ENCODE data around the gene PRICKLE4.

The PRICKLE4 gene, protein sequence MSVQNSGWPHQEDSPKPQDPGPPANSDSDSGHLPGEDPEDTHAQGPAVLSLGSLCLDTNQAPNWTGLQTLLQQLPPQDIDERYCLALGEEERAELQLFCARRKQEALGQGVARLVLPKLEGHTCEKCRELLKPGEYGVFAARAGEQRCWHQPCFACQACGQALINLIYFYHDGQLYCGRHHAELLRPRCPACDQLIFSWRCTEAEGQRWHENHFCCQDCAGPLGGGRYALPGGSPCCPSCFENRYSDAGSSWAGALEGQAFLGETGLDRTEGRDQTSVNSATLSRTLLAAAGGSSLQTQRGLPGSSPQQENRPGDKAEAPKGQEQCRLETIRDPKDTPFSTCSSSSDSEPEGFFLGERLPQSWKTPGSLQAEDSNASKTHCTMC

DNA sequence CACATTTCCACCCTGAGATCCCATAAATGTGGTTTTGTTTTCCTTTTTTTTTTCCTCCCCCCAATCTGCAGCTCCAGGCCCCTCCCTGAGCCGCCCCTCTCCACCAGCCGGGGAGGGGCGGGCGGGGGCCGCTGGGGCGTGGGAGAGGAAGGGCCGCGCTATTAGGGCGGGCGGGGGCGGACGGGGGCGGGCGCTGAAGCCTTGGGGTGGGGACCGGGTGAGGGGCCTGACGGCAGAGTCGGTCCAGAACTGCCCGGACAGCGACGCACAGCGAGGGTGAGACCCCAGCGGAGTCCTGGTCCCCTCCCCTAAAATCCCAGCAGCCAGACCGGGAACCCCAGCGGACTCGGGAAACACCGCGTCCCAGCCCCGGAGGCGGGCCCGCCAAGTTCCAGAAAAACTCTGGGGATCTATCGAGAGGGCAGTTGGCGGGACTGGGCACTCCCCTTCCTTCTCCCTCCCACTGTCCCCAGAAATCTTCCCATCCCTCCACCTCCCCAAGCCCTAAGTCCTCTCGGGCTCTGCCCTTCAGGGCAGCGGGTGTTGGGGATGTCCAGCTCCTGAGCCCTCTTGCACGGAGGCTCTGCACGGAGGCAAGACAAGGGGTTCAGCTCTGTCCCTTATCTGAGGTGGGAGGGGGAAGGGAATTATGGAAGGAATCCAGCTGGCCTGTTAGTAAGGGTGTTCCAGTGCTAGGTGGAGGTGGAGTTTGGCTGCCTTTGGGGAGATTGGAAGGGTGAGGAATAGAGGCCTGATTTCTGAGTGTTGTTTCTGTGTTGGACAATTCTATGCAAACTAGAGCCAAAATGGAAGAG, at the start of gene PRICKLE4:
PRICKLE4 (plus strand) TSS at position 232 of the 815 bp plus-strand sequence. CDS start 2,692 bp downstream, outside the sequence.
- DNase-seq (ENCODE audit: low read depth), result no peak

DNA sequence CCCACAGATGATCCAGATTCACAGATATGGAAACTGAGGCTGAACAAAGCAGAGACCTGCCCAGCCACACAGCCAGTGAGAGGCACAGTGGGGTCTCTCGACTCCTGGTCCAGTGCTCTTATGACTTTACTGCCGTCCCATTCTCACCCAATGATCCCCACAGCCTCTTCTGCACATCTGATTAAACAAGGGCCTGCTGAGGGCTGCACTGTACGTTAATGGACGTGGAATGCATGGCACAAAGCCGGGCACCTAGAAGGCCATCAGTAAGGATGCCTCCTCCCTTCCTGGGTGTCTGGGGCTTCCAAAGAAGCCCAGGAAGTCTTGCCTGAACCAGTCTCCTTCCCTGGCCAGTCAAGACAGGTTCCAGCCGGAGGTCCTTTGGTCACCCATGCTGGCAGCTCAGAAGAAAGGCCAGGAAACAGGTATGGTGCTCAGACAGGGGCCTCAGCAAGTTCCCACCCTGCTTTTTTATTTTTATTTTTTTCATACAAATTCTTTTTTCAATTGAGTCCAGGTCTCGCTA, 49.0 kb upstream of the PRICKLE4 start:
- DNase-seq (ENCODE audit: low read depth), result no peak

DNA sequence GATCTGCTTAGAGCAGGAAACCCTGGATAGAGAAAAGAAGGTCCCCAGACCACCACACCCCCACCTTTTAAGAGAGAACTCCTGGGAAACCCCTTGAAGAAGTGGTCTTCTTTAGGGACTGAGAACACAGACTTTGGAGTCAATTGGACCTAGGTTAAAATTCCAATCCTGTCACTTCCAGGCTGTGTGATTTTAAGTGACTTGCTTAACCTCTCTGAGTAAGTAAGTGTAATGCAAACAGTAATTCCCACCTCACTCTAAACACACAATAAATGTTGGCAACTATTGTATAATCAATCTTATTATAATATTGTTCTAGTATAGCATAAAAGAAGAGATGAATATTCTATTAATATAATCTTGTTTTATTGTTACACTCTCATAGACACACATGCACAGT, 48.4 kb upstream of the PRICKLE4 start:
- DNase-seq (ENCODE audit: low read depth), result no peak

DNA sequence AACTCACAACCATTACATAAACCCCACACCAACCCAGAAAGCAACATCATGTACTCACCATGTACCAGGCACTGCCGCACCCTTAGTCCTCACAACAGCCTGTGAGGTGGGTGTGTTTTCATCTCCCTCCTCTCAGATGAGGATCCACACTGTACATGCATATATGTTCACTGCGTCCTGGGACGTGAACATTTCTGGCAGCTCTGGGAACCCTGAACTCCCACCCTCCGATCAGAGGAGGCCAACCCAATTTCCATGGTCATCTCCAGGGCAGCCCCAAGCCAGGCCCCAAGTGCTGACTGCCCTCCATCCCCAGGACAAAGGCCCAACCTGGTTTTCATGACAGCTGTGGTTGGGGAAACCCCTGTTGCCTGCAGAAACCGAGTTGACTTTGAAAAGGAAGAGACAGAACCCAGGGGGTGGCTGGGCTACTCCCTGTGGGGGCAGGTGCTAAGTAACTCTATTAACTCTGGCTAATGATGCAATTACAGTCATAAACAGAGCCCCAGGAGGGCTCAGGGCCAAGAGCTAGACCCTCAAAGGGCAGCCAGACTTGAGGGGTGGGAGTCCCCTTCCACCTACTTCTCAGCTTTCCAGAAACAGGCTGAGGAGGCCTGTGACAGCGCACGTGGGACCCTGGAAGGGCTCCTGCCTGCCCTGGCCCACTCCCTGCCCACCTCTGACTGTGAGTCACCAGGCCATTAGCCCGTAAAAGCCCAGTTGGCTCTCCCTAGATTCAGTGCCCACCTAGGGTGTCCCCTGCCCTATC, 47.8 kb upstream of the PRICKLE4 start:
- no peak for DNase-seq (ENCODE audit: low read depth)

DNA sequence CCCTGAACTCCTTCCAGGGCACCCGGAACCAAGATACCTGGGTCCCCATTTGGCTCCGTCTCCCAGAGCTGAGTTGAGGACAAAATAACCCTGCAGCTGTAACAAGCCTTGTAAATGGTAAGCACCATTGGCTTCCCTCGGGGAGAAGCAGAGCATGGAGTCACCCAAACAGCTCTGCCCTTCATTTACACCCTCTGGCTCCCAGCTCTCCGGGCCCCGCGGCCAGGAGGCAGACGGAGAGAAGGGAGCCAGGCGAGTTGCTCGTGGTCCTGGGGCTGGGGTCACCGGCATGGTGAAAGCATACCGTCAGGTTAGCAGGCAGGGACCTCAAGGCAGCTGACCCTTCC, 47.2 kb upstream of the PRICKLE4 start:
- no peak for DNase-seq (ENCODE audit: low read depth)

DNA sequence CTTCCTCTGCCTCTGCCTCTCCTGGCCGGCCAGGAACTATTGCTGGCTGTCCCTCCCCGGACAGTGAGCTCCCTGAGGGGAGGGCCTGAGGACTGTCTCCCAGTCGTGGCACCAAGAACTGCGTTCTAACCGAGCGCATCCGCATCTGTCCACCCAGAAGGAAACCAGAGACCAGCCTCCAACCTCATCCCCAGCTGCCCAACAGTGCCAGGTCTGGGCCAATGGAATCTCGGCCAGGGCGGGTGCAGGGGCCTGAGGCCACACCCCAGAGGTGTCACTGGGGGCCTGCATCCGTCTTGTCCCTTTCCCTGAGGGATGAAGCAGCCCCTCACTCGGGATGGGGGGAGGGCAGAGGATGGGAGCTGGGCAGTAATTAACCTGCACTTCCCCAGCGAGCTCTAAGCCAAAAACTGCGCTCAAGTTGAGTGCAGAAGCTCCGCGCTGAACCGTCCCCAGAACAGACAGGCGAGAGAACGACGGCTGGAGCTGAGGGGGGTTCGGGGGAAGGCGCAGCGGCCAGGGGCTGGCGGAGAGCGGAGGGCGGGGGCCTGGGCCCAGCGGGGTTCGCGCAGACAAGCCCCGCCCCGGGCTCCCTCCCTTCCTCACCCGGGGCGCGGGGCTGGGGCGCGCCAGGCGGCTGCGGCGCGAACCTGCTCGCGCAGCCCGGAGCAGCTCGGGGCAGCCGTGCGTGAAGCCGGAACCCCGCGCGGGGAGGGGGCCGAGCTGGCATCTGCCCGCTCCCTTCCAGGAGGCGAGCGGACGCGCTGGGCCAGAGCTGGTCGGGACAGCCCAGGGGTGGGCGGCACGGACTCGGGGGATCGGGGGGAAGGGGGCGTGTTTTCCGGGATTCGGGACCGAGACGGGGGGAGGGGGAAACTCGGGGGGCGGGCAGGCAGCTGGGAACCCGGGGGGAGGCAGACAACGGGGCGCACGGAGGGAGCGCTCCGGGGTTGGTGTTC, 46.6 kb upstream of the PRICKLE4 start:
- peak; percentile 84 for DNase-seq (ENCODE audit: low read depth)

DNA sequence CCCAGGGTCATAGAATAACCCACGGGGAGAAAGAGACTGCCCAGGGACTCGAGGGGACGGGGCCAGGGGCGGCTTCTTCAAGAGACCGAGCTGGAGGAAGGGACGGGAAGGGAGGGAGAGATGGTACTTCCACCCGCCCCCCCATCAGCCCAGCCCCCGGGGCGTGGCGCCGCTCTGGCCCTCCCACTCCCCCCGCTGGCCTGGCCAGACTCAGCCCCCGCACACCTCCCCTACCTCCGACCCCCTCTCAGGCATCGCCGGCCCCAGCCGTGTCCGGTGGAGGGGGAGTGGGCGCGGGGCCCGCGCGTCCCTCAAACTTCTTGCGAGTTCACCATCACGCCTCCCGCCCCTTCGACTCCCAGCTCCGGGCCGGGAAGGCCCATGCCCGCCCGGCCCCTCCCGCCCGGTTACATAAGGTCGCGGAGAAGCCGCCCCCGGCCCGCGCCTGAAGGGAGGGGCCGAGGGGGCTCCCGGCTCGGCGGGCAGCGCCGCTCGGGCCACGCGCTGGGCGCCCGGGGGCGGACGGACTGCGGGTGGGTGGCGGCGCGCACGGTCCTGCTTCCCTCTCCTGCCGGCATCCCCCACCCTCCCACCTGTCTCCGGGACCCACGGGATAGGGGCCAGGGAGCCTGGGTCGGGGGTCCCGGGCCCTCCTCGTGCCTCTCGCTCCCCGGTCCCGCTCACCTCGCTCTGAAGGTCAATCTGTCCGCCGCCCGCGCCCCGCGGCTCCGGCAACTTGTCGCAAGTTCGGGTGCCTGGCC, 45.7 kb upstream of the PRICKLE4 start:
- DNase-seq (ENCODE audit: low read depth), result peak; percentile 85

DNA sequence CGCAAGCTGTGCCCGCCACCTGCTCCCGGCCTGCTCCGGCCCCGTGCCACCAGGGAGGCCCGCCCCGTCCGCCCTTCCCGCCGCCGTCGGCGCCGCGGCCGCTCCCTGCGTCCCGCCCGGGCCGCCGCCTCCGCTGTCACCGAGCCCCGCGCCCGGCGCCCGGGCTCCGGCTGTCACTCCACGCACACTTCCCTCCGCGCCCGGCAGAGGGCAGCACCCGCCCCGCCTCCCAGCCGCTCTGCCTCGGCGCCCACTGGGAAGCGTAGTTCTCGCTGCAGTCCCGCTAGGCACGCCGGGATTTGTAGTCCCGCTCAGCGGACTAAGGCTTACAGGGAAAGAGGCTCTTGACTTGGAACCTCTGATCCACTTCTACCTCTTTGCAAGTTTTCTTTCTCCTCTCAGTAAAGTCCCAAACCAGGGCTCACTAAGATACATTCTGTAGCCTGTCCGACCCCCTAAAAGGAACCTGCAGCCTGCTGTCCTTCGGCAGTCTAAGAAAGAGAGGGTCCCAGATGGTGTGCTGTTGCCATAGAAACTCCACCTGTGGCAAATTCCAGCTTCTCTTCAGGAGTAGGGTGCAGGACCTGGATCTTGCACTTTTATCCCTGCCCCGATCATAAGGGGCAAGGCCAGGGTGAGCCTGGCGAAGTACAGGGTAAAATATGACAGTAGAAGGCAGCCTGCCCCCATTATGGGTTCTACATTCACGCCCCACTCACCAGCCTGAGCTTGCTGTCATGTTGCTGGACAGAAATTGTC, 45.0 kb upstream of the PRICKLE4 start, which contains the start of gene TFEB:
TFEB (minus strand) TSS at position 182 of the 759 bp plus-strand sequence. CDS start 44,395 bp downstream, outside the sequence.
- peak; percentile 90 for DNase-seq (ENCODE audit: low read depth)

DNA sequence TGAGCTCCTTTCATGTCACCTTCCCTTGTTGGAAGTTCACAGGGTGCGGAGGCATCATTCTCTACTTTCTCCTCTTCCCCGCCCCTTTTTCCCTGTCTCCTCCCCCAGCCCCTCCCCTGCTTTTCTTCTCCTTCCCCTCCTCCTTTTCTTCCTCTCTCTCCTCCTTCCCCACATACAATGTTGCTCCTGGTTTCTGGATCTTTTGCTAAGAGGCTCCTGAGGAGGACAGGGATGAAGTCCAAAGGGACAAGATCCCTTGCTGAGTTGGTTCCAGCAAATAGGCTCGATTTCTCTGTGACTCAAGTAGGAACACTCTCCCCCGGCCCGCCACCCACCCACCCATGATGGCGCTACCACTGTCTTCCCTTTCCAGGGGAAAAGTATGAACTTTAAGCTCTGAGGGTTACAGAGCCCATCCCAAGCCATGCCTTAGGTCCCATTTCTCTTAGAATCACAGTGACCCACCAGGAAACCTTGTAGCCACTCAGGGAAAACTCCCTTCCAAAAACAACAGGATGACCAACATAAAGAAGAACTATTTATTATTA, 44.3 kb upstream of the PRICKLE4 start:
- no peak for DNase-seq (ENCODE audit: low read depth)

DNA sequence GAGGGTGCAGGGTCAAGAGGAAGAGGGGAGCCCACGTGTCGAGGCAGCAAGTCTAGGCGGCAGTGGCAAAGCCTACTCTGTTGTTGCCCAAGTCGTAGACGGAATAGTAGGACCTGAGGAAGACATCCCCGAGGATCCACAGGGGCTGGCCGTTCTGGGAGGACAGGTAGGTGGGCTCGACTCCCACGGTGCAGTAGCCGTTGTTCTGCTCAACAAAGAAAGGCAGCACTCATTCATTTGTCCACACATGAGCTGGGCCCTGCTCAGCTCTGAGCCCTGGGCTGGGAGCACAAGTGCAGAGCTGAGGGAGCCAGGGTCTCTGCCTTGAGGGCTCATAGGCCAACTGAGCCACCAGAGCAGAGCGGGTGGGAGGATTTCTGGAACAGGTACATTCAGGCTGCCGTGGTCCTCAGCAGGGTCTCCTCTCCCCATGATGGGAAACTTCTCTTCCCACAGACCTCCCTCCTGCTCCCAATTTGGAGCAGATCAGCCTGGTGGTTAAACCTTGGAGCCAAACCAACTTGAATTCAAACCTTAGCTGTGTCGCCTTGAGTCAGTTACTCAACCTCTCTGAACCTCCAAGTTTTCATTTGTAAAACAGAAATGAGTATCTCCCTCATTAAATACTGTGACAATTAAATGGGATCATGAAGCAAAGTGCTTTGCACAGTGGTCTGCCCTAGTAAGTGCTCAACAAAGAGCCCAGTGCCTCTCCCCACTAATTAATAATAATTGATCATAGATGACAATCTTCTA, 43.6 kb upstream of the PRICKLE4 start:
- DNase-seq (ENCODE audit: low read depth), result no peak

DNA sequence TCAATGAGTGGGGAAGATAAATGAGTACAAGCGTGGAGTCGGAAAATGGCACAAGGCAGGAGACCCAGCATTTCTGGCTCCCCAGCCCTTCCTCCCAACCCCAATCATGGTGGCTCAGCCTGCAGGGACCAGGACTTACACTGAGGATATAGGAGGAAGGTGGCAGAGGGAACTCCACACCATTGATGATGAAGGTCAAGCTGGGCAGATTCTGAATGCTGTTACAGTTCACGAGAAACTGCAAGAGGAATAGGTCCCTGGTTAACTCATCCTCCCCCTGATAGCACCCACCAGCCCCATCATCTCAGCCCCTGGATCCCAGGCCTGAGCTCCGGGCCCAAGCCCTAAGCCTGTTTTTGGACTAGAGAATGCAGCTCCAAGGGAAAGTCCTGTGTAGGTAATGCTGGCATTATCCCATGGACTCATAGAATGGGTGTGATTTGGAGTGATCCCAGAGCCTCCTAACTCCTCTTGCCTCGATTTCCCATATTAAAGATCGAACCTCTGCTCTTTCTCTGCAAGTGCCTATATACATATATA, 42.9 kb upstream of the PRICKLE4 start:
- no peak for DNase-seq (ENCODE audit: low read depth)

DNA sequence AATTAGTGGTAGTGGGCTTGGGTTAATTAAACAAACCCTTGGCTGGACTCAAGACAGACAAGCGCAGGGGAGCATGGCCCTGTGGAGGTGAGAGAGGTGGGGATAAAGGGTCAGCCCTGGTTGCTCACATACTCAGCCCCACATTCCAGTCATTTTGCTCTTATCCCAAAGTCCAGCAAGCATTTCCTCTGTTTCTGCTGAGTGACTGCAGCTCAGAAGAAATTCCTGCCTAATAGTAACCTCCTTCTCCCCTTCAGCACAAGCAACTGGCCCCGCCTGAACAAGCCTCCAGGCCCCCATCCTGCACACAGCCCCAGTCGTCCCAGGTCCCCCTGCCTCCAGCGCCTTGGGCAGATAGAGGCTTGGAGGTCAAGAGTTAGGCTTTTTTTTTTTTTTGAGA, 41.5 kb upstream of the PRICKLE4 start:
- no peak for DNase-seq (ENCODE audit: low read depth)

DNA sequence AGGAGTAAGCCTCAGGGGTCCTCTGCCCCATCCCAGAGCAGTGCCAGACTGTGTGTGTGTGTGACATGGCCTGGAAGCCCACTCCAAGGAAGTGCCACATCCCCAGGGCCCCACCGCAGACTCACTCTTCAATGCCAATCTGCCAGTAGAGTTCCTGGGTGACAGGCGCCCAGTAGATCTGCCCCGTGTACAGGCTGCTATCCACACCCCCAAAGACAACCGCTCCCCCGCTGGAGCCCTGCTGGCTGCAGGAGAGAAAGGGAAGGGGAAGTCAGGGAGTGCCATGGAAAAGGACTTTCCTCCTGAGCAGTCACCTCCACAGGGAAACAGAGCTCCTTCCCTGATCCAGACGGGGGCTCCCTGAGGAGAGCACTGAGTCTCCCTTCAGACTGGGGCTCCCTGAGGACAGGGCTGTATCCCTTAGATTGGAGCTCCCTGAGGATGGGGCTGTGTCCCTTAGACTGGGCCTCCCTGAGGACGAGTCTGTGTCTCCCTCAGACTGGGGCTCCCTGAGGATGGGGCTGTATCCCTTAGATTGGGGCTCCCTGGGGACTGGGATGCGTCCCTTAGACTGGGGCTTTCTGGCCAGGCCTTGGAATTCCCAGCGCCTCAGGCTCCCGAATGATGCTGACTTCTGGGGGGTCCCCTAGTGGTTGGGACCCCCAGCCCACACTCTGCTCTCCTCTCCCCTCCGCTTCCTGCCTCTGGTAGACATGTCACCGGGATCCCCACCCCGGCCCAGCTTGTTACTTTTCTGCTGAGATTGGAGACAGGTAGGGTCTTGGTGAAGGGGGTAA, 40.0 kb upstream of the PRICKLE4 start:
- DNase-seq (ENCODE audit: low read depth), result no peak

DNA sequence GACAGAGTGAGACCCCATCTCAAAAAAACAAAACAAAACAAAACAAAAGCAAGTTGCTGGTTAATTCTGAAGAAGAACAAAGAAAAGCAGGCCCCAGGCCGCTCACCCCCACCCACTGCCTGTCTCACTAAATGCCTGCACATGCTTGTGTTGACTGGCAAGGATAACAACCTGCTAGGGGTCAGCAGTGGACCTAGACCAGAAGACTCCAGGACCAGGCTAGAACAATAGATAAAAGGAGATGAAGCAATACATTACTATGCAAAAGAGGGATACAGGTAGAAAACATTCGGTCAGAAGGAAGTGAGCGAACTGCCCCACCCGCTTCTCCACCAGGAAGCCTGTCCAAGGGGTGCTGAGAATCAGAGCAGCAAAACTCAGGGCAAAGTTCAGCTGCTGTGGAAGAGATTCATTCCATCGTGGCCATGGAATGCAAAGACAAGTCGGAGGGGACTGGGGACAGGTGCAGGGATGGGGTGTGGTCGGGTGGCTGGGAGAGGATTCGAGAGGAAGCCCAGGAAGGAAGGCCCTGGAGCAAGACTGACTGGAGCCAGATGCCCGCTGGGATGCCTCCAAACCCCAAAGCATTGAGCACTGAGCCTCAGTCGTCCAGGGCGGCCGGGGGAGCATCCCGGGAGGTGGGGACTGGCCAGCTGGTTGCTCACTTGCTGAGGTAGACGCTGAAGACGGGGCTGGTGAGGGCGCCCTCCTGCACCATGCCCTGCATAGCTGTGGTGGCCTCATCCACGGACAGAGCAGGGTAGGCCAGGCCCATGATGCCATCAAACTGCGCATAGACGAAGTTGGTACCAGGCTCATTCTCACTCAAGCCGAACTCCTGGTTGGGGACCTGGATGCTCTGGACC, 38.7 kb upstream of the PRICKLE4 start:
- no peak for DNase-seq (ENCODE audit: low read depth)

DNA sequence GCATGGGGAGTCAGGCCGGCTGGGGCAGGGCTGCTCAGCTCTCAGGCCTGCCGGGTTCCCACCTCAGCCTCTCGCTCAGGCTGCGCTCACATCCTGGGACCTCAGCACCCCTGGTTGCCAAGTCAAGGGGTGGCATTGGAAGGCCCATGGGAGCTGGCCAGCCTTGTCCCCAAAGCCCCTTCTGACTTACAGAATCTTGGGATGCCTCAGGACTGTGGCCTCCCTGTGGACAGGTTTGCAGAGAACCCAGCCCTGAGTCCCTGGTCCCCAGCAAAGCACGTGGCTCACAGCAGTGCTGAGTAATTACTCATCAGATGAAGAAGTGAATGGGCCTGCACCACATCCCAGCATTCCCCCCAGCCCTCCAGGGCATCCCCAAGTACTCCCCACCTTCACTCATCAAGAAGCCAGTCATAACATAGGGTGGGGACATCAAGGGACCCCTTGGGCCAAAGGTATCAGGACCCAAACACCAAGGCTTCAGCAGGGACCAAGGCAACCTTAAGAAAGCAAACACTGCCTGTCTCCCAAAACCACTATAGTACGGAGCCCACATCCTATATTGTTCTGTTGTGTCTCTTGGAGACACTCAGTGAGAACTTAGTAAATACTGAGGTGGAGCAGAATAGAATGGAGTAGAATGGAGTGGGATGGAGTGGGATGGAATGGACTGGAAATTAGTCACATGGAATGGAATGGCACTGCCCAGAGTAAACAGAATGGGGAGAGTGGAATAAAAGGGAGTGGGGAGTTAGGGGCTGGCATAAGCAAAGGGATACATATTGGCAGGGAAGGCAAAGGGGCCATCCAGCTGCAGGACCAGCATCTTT, 37.0 kb upstream of the PRICKLE4 start:
- DNase-seq (ENCODE audit: low read depth), result peak; percentile 21
